HG03342 (cell line): ENCODE results near the gene C19orf33.
A peak's percentile ranks its signal among the peaks of the same experiment; 100 is the strongest.
"Not testable (repeated sequence)": the region's sequence is repeated elsewhere in the genome, so short reads cannot be mapped to it uniquely, and the experiment has no call there.

Source experiments
- ATAC-seq: cut with Tn5 transposase; IDR thresholded peaks from one replicate; pipeline ENCODE4 v1.9.1; 2021; ENCODE audit warnings: mild to moderate bottlenecking, moderate library complexity; ENCODE audit not compliant: unreplicated experiment

Gene C19orf33

DNA sequence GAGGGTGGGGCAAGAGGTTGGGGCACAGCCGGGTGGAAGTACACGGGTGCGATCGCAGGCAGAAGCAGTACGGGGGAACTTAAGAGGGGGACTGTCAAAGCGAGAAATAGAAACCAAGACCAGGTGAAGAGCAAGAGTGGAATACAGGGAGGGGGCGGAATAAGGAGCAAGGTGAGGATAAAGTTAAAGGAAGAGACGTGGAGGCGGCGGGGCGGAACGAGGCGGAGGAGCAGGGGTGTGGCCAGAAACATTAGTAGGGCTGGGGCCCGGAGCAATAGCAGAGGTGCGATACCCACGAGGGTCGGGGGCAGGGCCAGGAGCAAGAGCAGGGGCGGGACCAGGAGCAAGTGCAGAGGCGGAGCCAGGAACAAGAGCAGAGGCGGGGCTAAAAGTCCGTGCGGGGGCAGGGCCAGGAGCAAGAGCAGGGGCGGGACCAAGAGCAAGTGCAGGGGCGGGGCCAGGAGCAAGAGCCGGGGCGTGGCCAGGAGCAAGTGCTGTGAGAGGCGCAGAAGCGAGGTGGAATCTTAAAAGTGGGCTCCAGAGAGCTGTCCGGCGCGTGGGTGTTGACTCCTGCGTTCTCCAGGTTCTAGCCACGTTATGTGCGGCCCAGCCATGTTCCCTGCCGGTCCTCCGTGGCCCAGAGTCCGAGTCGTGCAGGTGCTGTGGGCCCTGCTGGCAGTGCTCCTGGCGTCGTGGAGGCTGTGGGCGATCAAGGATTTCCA lies 32.7 kb downstream of the C19orf33 start:
- ATAC-seq = peak; percentile 49

- ATAC-seq = no peak
Measured at GRCh38 chr19:38337360-38337653, 33.3 kb downstream of the C19orf33 start.

DNA sequence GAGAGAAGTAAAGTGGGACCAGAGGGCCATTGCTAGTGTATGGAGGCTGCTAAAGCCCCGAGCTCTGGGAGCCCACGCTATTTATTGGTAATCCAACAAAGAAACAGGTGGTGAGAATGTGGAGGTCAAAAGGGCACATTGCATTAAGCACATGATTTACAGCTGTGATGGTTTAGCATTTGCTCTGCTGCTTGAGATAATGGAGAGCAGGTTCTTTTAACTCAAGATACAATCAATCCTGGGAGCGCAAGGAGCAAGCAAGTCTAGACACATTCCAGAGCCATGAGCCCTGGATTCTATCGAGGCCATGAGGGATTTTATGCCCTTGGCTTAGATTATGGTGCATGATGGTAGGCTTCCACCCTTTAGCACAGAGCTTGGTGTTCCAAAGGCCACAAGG lies 35.0 kb downstream of the C19orf33 start:
- ATAC-seq = not testable (repeated sequence)

- ATAC-seq = no peak
Measured at GRCh38 chr19:38340927-38341326, 36.9 kb downstream of the C19orf33 start.

DNA sequence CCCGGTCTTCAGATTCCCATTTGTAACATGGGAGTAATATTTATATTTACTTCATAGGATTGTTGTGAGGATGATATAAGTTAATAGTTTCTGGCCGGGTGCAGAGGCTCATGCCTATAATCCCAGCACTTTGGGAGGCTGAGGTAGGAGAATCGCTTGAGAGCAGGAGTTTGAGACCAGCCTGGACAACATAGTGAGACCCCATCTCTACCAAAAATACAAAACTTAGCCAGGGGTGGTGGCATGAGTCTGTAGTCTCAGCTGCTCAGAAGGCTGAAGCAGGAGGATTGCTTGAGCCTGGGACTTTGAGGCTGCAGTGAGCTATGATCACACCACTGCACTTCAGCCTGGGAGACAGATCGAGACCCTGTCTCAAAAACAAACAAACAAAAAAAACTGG lies 42.8 kb downstream of the C19orf33 start:
- no peak for ATAC-seq

DNA sequence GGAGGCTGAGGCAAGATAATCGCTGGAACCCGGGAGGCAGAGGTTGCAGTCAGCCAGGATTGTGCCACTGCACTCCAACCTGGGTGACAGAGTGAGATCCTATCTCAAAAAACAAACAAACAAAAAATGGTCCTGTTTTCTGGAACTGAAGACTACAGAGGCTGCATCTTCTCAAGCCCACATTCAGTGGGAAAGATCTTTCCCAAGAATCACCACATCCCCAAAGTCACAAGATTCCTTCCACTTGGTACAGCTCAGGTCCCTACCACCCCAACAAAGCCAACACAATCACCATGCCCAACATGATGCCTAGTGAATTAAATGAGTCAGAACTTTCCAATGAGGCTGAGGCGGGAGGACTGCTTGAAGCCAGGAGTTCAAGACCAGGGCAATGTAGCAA lies 46.8 kb downstream of the C19orf33 start:
- ATAC-seq = no peak

DNA sequence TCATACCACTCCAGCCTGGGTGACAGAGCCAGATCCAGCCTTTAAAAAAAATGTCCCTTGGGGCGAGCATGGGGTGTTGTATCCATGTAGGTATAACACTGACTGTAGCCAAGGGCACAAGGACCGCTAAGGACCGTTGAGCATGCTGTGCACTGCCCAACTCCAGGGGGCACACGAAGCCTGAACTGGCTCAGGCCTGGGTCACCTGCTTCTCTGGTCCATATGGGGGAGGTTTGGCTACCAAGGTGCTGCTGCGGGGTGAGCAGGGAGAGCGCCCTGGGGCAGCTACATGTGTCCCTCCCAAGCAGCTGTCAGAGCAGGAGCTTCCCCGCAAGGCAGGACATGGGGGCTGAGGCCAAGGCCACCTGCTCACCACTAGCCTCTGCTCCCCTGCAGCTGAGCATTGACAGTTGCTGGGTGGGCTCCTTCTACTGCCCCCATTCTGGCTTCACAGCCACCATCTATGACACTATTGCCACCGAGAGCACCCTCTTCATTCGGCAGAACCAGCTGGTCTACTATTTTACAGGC lies 47.9 kb downstream of the C19orf33 start:
- no peak for ATAC-seq

- ATAC-seq = no peak
Measured at GRCh38 chr19:38352611-38353010, 48.6 kb downstream of the C19orf33 start.
